HG03064 (cell line): ENCODE data around the gene ARL14EP.

Source experiments
- ATAC-seq: cut with Tn5 transposase; IDR thresholded peaks from one replicate; pipeline ENCODE4 v1.9.1; 2021; ENCODE audit warnings: low read depth; ENCODE audit not compliant: unreplicated experiment

Gene ARL14EP

GRCh38 chr11:30322826-30323710 lies at the start of gene ARL14EP:
Gene ARL14EP (plus strand): TSS chr11:30323104. CDS start chr11:30330949, 7,845 bp downstream.
- ATAC-seq: peak; percentile 98

GRCh38 chr11:30277176-30277575 lies 45.7 kb upstream of the ARL14EP start:
- ATAC-seq: no peak

- ATAC-seq: no peak
Measured at GRCh38 chr11:30279796-30280195, 43.1 kb upstream of the ARL14EP start.

GRCh38 chr11:30281476-30282288 lies 41.2 kb upstream of the ARL14EP start:
- ATAC-seq: peak; percentile 32

GRCh38 chr11:30282289-30282631 lies 40.6 kb upstream of the ARL14EP start:
- peak; percentile 95 for ATAC-seq

GRCh38 chr11:30284836-30285235 lies 38.1 kb upstream of the ARL14EP start:
- no peak for ATAC-seq

GRCh38 chr11:30285416-30286121 lies 37.3 kb upstream of the ARL14EP start:
- no peak for ATAC-seq

- no peak for ATAC-seq
Measured at GRCh38 chr11:30291331-30291730, 31.6 kb upstream of the ARL14EP start.

GRCh38 chr11:30292545-30292944 lies 30.4 kb upstream of the ARL14EP start:
- no peak for ATAC-seq

GRCh38 chr11:30295178-30295885 lies 27.6 kb upstream of the ARL14EP start:
- ATAC-seq: no peak

- ATAC-seq: no peak
Measured at GRCh38 chr11:30304620-30305019, 18.3 kb upstream of the ARL14EP start.

GRCh38 chr11:30310623-30311022 lies 12.3 kb upstream of the ARL14EP start:
- peak; percentile 94 for ATAC-seq

- no peak for ATAC-seq
Measured at GRCh38 chr11:30311189-30311588, 11.7 kb upstream of the ARL14EP start.

GRCh38 chr11:30312243-30312642 lies 10.7 kb upstream of the ARL14EP start:
- no peak for ATAC-seq

GRCh38 chr11:30313580-30313979 lies 9.3 kb upstream of the ARL14EP start:
- ATAC-seq: no peak

GRCh38 chr11:30314625-30315024 lies 8.3 kb upstream of the ARL14EP start:
- no peak for ATAC-seq

- ATAC-seq: no peak
Measured at GRCh38 chr11:30316237-30316636, 6.7 kb upstream of the ARL14EP start.

GRCh38 chr11:30317030-30317429 lies 5.9 kb upstream of the ARL14EP start:
- ATAC-seq: no peak

GRCh38 chr11:30321321-30321720 lies 1.6 kb upstream of the ARL14EP start:
- ATAC-seq: no peak

GRCh38 chr11:30322191-30322590 lies 713 bp upstream of the ARL14EP start:
- ATAC-seq: no peak
